ENCODE data around the gene KLRC2. TPM values are rescaled to one million over a fixed set of nuclear protein-coding genes. Genes with fewer than 3 reads are reported as not detected.
"Not testable (repeated sequence)": the region's sequence is repeated elsewhere in the genome, so short reads cannot be mapped to it uniquely, and the experiment has no call there.

Gene KLRC2
- total RNA-seq, 1 experiment from 2014 or later, result not detected

DNA sequence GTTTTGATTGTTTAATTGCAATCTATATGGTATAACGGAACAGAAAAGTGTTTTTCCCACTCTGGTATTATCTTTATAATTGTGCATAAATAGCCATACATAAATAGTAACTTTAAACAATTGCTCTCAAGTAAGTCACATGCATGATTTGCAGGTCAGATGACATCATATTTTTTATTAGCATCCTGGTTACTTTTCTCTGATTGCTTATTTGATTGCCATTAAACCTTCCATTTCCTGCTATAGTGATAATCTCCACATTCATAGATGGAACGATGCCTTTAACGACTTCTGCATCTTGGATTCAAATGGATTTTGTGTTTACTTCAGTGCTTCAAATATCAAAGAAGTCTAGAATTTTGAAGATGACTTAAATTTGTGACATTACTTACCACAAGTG lies 42.5 kb downstream of the KLRC2 start:
- CTCF ChIA-PET, result no interaction called here
- H3K27ac ChIP-seq (ENCODE audit: low read length), result no peak overlapping the region
- no peak overlapping the region for H3K4me2 ChIP-seq (ENCODE audit: low read length)
- no peaks in the 10 kb centered on the region for H3K79me2 ChIP-seq (ENCODE audit: low read length)
- H3K9me2 ChIP-seq (replicated peaks; ENCODE audit: low read length), result no peaks in the 10 kb centered on the region
- H3K4me1 ChIP-seq (ENCODE audit: insufficient read depth, low read length), result peaks cover 49% of the 10 kb centered on the region
- POLR2A ChIA-PET (ENCODE audit: unreplicated experiment), result no interaction called here
- ATAC-seq, result no peak
- BruUV-seq (replicated peaks), result no TSS peak
- no peaks in the 10 kb centered on the region for H3F3A ChIP-seq (ENCODE audit: low read length, unreplicated experiment)
- H3K27me3 ChIP-seq (ENCODE audit: low read length), result no peaks in the 10 kb centered on the region
- intact Hi-C loops (cut with micrococcal nuclease), result no loop called here
- no peak overlapping the region for H2AFZ ChIP-seq (ENCODE audit: low read length)
- no peak overlapping the region for H3K4me3 ChIP-seq (ENCODE audit: low read length)
- H3K9ac ChIP-seq (ENCODE audit: low read length), result no peak overlapping the region
- no peaks in the 10 kb centered on the region for H3K36me3 ChIP-seq (ENCODE audit: low read depth, low read length)
- H4K20me1 ChIP-seq (ENCODE audit: low read length), result no peaks in the 10 kb centered on the region
- TF ChIP-seq, protein P1, sequence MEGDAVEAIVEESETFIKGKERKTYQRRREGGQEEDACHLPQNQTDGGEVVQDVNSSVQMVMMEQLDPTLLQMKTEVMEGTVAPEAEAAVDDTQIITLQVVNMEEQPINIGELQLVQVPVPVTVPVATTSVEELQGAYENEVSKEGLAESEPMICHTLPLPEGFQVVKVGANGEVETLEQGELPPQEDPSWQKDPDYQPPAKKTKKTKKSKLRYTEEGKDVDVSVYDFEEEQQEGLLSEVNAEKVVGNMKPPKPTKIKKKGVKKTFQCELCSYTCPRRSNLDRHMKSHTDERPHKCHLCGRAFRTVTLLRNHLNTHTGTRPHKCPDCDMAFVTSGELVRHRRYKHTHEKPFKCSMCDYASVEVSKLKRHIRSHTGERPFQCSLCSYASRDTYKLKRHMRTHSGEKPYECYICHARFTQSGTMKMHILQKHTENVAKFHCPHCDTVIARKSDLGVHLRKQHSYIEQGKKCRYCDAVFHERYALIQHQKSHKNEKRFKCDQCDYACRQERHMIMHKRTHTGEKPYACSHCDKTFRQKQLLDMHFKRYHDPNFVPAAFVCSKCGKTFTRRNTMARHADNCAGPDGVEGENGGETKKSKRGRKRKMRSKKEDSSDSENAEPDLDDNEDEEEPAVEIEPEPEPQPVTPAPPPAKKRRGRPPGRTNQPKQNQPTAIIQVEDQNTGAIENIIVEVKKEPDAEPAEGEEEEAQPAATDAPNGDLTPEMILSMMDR (conservative IDR thresholded peaks at IDR 0.05; ENCODE audit: low read depth, low read length), result no peak
- no peaks in the 10 kb centered on the region for H3K9me3 ChIP-seq (ENCODE audit: low read length)
- no peak for DNase-seq

DNA sequence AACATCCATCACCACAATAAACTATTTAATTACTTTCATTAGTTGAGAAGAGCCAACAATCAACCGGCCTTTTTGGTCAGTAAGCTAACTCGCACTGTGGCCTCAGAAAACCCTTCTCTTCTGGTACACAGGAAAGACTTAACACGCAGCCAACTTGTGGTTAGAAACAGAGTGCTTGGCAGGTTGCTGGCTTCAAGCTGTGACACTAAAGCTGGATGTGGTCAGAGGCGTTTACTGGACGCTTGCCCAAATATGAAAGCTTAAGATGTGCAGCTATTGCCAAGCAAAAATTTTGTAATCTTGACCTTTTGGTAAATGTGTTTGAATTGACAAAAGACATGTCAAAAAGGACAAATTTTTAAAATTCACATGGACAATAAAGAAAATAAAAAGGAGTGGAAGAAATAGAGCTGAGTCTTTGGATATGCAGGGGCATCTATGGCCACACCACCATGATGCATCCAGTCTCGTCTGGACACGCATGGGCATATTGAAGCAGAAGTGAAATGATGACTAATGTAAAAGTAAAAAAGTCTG lies 43.3 kb downstream of the KLRC2 start:
- Histone ChIP-seq H3K4me3 (ENCODE audit: low read length) (no peak overlapping the region), H2AFZ (ENCODE audit: low read length) (no peak overlapping the region), H3F3A (ENCODE audit: low read length, unreplicated experiment) (no peaks in the 10 kb centered on the region), H3K4me2 (ENCODE audit: low read length) (peak overlapping the region; percentile 63), H3K9me2 (replicated peaks; ENCODE audit: low read length) (no peaks in the 10 kb centered on the region), H3K79me2 (ENCODE audit: low read length) (no peaks in the 10 kb centered on the region), H3K4me1 (ENCODE audit: insufficient read depth, low read length) (peaks cover 45% of the 10 kb centered on the region), H3K9me3 (ENCODE audit: low read length) (no peaks in the 10 kb centered on the region), H3K9ac (ENCODE audit: low read length) (no peak overlapping the region), H3K36me3 (ENCODE audit: low read depth, low read length) (no peaks in the 10 kb centered on the region), H3K27ac (ENCODE audit: low read length) (peak overlapping the region; percentile 25; the same call in 1 of the 2 replicates), H4K20me1 (ENCODE audit: low read length) (no peaks in the 10 kb centered on the region), H3K27me3 (ENCODE audit: low read length) (no peaks in the 10 kb centered on the region)
- intact Hi-C loops (cut with micrococcal nuclease), result no loop called here
- ChIA-PET POLR2A (ENCODE audit: unreplicated experiment) (no interaction called here), CTCF (no interaction called here)
- BruUV-seq (replicated peaks), result no TSS peak
- TF ChIP-seq, protein P1 (conservative IDR thresholded peaks at IDR 0.05; ENCODE audit: low read depth, low read length), result no peak
- TF ChIP-seq EZH2phosphoT487 (IDR thresholded peaks at IDR 0.05; ENCODE audit: borderline replicate concordance, low read length) (no peak), EZH2 (IDR thresholded peaks at IDR 0.05; ENCODE audit: low read length, unreplicated experiment) (no peak)
- peak; percentile 44 for ATAC-seq
- DNase-seq, result peak; percentile 85

DNA sequence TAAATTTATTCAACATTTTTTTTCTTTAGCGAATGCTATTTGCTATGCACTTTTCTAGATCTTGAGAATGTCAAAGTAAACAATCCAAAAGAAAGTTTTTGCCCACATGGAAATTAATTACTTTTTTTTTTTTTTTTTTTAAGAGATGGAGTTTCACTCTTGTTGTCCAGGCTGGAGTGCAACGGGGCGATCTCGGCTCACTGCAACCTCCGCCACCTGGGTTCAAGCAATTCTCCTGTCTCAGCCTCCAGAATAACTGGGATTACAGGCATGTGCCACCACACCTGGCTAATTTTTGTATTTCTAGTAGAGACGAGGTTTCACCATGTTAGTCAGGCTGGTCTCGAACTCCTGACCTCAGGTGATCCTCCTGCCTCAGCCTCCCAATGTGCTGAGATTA lies 44.8 kb downstream of the KLRC2 start:
- POLR2A ChIA-PET (ENCODE audit: unreplicated experiment); BruUV-seq (replicated peaks); H3K27ac ChIP-seq (ENCODE audit: low read length); DNase-seq; H4K20me1 ChIP-seq (ENCODE audit: low read length); H3F3A ChIP-seq (ENCODE audit: low read length, unreplicated experiment); H3K79me2 ChIP-seq (ENCODE audit: low read length); H3K9me3 ChIP-seq (ENCODE audit: low read length); H3K4me3 ChIP-seq (ENCODE audit: low read length); H2AFZ ChIP-seq (ENCODE audit: low read length); intact Hi-C loops (cut with micrococcal nuclease); H3K27me3 ChIP-seq (ENCODE audit: low read length); CTCF ChIA-PET; H3K36me3 ChIP-seq (ENCODE audit: low read depth, low read length); H3K9ac ChIP-seq (ENCODE audit: low read length); H3K9me2 ChIP-seq (replicated peaks; ENCODE audit: low read length); ATAC-seq; H3K4me2 ChIP-seq (ENCODE audit: low read length): not testable (repeated sequence)
- H3K4me1 ChIP-seq (ENCODE audit: insufficient read depth, low read length), result peaks cover 40% of the 10 kb centered on the region
